IPS DF 6.9 (cell line): Measurements from ENCODE around the gene NPHP1.
"Not testable (repeated sequence)": the region's sequence is repeated elsewhere in the genome, so short reads cannot be mapped to it uniquely, and the experiment has no call there.

Experiments used
- DNase-seq: peaks from one replicate; pipeline ENCODE4 v3.0.0-alpha.2; 2013; ENCODE audit warnings: low read depth, low spot score
- H3K27ac ChIP-seq: one replicate; pipeline ENCODE4 v1.5.1; 2013; ENCODE audit warnings: low read length, control low read depth
- H3K27me3 ChIP-seq: 2 replicates; pipeline ENCODE4 v1.6.1; 2013; ENCODE audit warnings: mild to moderate bottlenecking, low read length; ENCODE audit not compliant: control insufficient read depth, insufficient read depth
- H3K36me3 ChIP-seq: 2 replicates; pipeline ENCODE4 v1.6.1; 2013; ENCODE audit warnings: low read length; ENCODE audit not compliant: control insufficient read depth, insufficient read depth
- H3K4me1 ChIP-seq: 2 replicates; pipeline ENCODE4 v1.6.1; 2013; ENCODE audit warnings: low read length; ENCODE audit not compliant: control insufficient read depth, insufficient read depth
- H3K4me3 ChIP-seq: 2 replicates; pipeline ENCODE4 v1.5.1; 2013; ENCODE audit warnings: mild to moderate bottlenecking, low read length
- H3K9me3 ChIP-seq: 2 replicates; pipeline ENCODE4 v1.6.1; 2013; ENCODE audit warnings: low read length, inconsistent platforms; ENCODE audit not compliant: control insufficient read depth, insufficient read depth
- WGBS: extraction: QIAGEN DNeasy Blood & Tissue Kit; methylation state at CpG from one replicate; pipeline ENCODE4 v1.1.7; 2013; ENCODE audit warnings: mixed read lengths, missing lambda C conversion rate; ENCODE audit not compliant: insufficient read length, insufficient coverage; 5-methylcytosine and 5-hydroxymethylcytosine counted together

NPHP1 gene

DNA sequence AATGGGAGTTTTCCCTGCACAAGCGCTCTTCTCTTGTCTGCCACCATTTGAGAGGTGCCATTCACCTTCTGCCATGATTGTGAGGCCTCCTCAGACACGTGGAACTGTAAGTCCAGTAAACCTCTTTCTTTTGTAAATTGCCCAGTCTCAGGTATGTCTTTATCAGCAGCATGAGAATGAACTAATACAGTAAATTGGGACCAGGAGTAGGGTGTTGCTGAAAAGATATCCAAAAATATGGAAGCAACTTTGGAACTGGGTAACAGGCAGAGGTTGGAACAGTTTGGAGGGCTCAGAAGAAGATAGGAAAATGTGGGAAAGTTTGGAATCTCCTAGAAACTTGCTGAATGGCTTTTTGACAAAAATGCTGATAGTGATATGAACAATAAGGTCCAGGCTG lies 50.6 kb downstream of the NPHP1 start:
- not testable (repeated sequence) for H3K4me3 ChIP-seq, H3K27ac ChIP-seq, H3K36me3 ChIP-seq, H3K9me3 ChIP-seq, DNase-seq, H3K4me1 ChIP-seq, H3K27me3 ChIP-seq
- no CpG with 5 or more reads among the region's 2 CpGs for WGBS

DNA sequence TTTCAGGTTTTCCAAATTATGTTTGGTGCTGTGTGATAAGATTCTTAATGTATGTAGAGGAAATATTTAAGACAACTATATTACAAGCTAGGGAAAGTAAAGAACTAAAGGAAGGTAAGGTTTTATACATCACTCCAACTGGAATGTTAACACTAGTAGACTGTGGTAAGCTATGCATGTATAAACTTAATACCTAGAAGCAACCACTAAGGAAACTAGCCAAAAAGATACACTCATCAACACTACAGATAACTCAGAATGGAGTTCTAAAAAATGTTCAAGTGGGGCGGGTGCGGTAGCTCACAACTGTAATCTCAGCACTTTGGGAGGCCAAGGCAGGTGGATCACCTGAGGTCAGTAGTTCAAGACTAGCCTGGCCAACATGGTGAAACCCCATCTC lies 51.4 kb downstream of the NPHP1 start:
- no peaks in the 10 kb centered on the region for H3K4me1 ChIP-seq
- WGBS = no CpG with 5 or more reads among the region's 2 CpGs
- H3K27ac ChIP-seq = no peak overlapping the region
- H3K27me3 ChIP-seq = no peaks in the 10 kb centered on the region
- no peaks in the 10 kb centered on the region for H3K36me3 ChIP-seq
- H3K9me3 ChIP-seq = no peaks in the 10 kb centered on the region
- no peak overlapping the region for H3K4me3 ChIP-seq
- DNase-seq = no peak

- no peak overlapping the region for H3K4me3 ChIP-seq
- H3K27me3 ChIP-seq = no peaks in the 10 kb centered on the region
- no peak overlapping the region for H3K27ac ChIP-seq
- H3K9me3 ChIP-seq = no peaks in the 10 kb centered on the region
- DNase-seq = no peak
- H3K4me1 ChIP-seq = no peaks in the 10 kb centered on the region
- no CpG with 5 or more reads among the region's 3 CpGs for WGBS
- H3K36me3 ChIP-seq = no peaks in the 10 kb centered on the region
These were observed 51.9 kb downstream of the NPHP1 start for GRCh38 chr2:110152943-110153342.

DNA sequence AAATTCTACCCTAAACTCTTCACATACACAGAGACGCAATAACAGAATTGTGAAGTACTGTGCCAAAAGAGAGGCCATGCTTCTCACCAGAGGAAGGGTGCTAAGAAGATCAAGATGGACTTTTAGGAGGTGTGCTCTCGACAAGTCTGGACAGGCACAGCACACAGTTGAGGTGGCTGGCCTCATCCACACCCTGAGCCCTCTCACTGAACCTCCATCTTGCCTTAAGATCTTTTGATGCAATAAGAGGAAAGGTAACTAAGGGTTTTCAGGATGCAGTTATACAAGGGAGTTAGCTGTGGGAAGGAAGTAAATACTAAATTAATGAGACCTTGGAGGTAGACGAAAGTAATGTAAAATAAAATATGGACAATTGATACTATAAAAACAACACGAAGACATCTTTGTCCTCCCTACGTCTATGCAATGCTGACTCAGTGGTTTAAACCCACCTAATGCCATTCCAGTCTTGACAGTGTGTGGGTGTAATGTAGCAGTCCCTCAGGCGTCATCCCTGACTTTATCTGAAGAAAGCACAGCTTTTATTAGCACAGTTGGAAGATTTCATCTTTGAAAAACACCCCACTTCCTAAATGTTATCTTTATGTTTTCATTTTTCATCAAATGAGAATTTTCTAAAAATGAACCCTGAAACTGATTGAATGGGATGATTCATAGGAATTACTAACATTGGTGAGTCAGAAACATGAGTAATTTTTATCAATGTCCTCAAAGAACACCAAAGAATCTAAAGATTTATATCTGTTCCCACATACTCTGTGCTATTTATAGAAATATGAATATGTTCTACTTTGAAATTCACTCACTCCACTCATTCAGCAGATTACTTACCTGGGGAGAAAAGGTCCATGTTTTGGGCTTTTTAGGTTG lies 55.2 kb downstream of the NPHP1 start:
- Histone ChIP-seq H3K36me3 (no peaks in the 10 kb centered on the region), H3K27ac (no peak overlapping the region), H3K4me1 (no peaks in the 10 kb centered on the region), H3K27me3 (no peaks in the 10 kb centered on the region), H3K4me3 (no peak overlapping the region), H3K9me3 (no peaks in the 10 kb centered on the region)
- WGBS = 100% methylated on average over 1 of the region's 6 CpGs
- DNase-seq = no peak

- DNase-seq = no peak
- Histone ChIP-seq H3K4me3 (no peak overlapping the region), H3K4me1 (no peaks in the 10 kb centered on the region), H3K9me3 (no peaks in the 10 kb centered on the region), H3K27ac (no peak overlapping the region), H3K36me3 (no peaks in the 10 kb centered on the region), H3K27me3 (no peaks in the 10 kb centered on the region)
- WGBS = no CpG with 5 or more reads among the region's 2 CpGs
These were observed 57.9 kb downstream of the NPHP1 start for GRCh38 chr2:110146945-110147332.

- Histone ChIP-seq H3K27ac (no peak overlapping the region), H3K9me3 (no peaks in the 10 kb centered on the region), H3K27me3 (no peaks in the 10 kb centered on the region), H3K4me3 (no peak overlapping the region), H3K4me1 (no peaks in the 10 kb centered on the region), H3K36me3 (no peaks in the 10 kb centered on the region)
- no peak for DNase-seq
- no CpG with 5 or more reads among the region's 2 CpGs for WGBS
These were observed 58.4 kb downstream of the NPHP1 start for GRCh38 chr2:110146183-110146944.

GRCh38 chr2:110143982-110144381 lies 60.8 kb downstream of the NPHP1 start:
- no peak overlapping the region for H3K27ac ChIP-seq
- no peak for DNase-seq
- H3K4me1 ChIP-seq = no peaks in the 10 kb centered on the region
- H3K27me3 ChIP-seq = no peaks in the 10 kb centered on the region
- no peaks in the 10 kb centered on the region for H3K36me3 ChIP-seq
- H3K4me3 ChIP-seq = no peak overlapping the region
- no peaks in the 10 kb centered on the region for H3K9me3 ChIP-seq

DNA sequence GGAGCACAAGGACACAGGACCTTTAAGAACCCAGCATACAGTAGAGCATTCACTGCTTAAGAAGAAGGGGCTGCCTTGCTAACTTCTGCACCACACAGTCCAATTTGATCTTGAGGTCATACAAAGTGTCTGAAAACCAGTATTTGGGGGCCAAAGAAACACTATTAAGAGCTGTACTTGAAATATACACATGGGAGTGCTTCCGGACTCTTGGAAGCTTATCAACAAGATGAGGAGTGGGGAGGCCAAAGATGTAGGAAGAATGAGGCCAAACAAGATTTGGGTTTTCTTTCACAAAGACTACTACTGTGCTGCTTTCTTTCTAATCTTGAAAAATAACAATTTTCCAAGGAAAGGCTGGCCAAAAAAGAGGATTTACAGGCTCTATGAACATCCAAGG lies 64.4 kb downstream of the NPHP1 start:
- no peaks in the 10 kb centered on the region for H3K4me1 ChIP-seq
- no CpG with 5 or more reads among the region's 1 CpG for WGBS
- no peaks in the 10 kb centered on the region for H3K27me3 ChIP-seq
- no peaks in the 10 kb centered on the region for H3K36me3 ChIP-seq
- DNase-seq = no peak
- no peak overlapping the region for H3K4me3 ChIP-seq
- no peak overlapping the region for H3K27ac ChIP-seq
- no peaks in the 10 kb centered on the region for H3K9me3 ChIP-seq

GRCh38 chr2:110134025-110134424 lies 70.8 kb downstream of the NPHP1 start:
- Histone ChIP-seq H3K4me3 (no peak overlapping the region), H3K27me3 (no peaks in the 10 kb centered on the region), H3K4me1 (no peaks in the 10 kb centered on the region), H3K27ac (no peak overlapping the region), H3K36me3 (no peaks in the 10 kb centered on the region), H3K9me3 (no peaks in the 10 kb centered on the region)
- no peak for DNase-seq

DNA sequence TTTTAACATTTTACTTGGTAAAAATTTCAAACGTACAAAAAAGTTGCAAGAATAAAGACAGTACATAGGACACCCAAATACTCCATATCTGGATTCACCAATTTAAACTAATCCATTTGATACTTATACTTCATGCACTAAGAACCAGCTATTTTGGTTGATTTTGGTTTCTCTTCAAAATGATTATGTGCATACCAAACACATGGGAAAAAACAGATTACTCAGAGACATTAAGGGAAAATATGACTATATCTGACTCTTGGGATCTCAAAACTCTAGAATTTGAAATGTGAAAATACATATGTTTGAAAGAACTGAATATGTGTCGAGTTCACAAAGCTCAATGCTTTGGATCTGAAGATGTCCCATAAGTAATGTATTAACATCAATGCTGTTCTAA lies 73.6 kb downstream of the NPHP1 start:
- H3K36me3 ChIP-seq = no peaks in the 10 kb centered on the region
- no peaks in the 10 kb centered on the region for H3K27me3 ChIP-seq
- DNase-seq = no peak
- H3K4me3 ChIP-seq = no peak overlapping the region
- no peak overlapping the region for H3K27ac ChIP-seq
- no peaks in the 10 kb centered on the region for H3K4me1 ChIP-seq
- no CpG with 5 or more reads among the region's 2 CpGs for WGBS
- H3K9me3 ChIP-seq = no peaks in the 10 kb centered on the region

DNA sequence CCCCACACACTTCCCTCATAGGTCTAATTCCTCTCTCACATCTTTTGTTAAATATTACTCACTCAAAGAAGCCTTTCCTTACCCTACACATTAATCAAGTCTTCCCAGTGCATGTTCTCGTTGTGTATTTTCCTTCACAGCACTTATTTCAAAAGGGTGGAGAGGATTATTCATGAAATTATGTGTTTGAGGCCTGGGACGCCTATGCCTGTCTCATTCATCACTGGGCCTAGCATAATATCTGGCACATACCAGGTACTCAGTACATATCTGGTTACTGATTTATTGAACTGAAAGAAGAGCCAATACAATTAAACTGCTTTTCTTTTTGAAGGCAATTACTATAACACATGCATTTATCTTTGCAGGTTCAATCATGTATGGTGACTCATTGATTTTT lies 74.1 kb downstream of the NPHP1 start:
- Histone ChIP-seq H3K36me3 (no peaks in the 10 kb centered on the region), H3K4me1 (no peaks in the 10 kb centered on the region), H3K4me3 (no peak overlapping the region), H3K27ac (no peak overlapping the region), H3K27me3 (no peaks in the 10 kb centered on the region), H3K9me3 (no peaks in the 10 kb centered on the region)
- WGBS = no CpG with 5 or more reads among the region's 2 CpGs
- no peak for DNase-seq
